Left forelimb (tissue), 1 donor: ENCODE measurements around the gene RAB1A.
"Not testable (repeated sequence)": the region's sequence is repeated elsewhere in the genome, so short reads cannot be mapped to it uniquely, and the experiment has no call there.

Source experiments
- DNase-seq: peaks from one replicate; pipeline ENCODE4 v3.0.0-alpha.2; 2018; ENCODE audit warnings: low spot score

The RAB1A gene

DNA sequence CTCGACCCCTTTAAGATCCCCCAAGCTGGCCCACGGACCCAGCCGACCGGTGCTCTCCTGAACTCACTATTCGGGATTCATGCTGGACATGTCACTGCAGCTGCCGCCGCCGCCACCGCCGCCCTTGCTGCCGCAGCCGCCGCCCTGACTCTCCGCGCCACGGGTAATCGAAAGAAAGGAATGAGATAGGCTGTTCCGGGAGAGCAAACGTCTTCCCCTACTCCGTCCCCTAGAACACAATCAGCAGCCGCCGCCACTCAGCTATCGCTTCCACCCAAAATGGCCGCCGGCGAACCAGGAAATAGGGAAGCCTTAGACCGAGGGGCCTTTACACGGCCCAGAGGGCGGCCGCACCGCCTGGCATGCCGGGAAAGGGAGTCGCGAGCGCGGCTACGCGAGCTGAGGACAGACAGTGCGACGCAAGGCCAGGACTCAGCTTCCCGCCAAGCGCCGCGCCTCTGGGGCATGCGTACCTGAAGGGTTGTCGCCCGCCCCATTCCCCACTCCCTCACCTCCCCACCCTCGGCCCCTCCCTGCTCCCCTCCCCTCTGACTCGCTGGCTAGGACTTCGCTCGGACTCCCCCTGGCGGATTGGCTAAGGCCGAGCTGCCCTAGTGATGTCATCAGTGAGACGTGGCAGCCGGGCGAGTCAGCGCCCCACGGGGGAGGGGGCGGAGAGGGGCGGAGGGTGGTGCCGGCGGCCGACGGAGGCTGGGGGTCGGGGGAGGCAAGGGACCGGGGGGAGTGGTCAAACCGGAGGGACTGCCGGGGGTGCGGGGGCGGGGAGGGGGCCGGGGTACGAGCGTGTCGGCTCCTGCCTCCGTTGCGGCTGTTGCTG, at the start of gene RAB1A:
RAB1A (minus strand) TSS at position 281 of the 838 bp plus-strand sequence; CDS start at position 90, 191 bp downstream.
- DNase-seq = peak; percentile 99

GRCh38 chr2:65177751-65178442, 48.0 kb upstream of the RAB1A start:
- DNase-seq = no peak

- DNase-seq = no peak
Observed at GRCh38 chr2:65175894-65176530, 46.1 kb upstream of the RAB1A start.

- not testable (repeated sequence) for DNase-seq
Observed at GRCh38 chr2:65174031-65174430, 44.1 kb upstream of the RAB1A start.

DNA sequence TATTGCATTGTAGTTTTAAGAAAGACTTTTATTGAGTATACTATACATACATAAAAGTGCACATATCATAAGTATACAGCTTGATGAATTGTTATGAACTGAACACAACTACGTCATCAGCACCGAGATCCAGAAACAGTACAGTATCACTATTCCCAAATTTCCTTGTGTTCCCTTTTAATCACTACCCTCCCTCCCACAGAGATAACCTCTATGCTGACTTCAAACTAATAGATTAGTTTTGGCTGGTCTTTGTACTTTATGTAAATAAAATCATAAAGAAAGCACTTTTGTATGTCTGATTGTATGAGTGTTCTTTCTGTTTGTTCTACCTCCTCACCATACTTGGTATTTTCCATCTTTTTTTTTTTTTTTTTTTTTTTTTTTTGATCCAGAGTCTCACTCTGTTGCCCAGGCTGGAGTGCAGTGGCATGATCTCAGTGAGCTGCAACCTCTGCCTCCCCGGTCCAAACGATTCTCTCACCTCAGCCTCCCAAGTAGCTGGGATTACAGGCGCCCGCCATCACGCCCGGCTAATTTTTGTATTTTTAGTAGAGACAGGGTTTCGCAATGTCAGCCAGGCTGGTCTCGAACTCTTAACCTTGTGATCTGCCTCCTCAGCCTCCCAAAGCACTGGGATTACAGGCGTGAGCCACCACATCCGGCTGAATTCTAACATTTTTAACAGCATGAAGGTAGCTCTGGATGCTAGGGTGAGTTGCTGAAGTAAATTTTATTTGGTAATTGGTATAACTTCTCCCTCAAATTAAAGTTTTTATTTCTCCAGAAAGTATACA, 43.3 kb upstream of the RAB1A start:
- no peak for DNase-seq

DNA sequence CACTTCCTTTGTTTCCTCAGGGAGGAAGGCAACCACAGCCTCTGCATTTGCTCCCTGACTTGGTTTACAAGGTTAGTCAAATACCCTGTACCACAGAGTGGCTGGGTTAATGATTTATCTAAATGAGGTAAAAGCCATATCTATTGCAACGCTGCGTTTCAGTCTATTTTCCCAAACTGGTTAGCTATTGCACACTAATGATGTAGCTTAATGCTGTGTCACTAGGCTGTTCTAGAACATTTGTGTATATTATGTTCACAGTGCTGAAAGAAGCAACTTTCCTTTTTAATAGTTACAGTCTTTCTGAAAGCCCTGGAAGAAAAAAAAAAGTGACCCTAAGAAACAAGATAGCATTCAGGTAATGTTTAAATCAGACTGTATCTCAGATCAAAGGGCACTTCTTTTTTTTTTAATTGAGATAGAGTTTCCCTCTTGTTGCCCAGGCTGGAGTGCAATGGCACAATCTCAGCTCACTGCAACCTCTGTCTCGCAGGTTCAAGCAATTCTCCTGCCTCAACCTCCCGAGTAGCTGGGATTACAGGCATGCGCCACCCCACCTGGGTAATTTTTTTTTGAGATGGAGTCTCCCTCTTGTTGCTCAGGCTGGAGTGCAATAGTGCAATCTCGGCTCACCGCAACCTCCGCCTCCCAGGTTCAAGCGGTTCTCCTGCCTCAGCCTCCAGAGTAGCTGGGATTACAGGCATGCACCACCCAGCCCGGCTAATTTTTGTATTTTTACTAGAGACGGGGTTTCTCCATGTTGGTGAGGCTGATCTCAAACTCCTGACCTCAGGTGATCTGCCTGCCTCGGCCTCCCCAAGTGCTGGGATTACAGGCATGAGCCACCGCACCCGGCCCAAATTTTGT, 40.9 kb upstream of the RAB1A start:
- DNase-seq = not testable (repeated sequence)

DNA sequence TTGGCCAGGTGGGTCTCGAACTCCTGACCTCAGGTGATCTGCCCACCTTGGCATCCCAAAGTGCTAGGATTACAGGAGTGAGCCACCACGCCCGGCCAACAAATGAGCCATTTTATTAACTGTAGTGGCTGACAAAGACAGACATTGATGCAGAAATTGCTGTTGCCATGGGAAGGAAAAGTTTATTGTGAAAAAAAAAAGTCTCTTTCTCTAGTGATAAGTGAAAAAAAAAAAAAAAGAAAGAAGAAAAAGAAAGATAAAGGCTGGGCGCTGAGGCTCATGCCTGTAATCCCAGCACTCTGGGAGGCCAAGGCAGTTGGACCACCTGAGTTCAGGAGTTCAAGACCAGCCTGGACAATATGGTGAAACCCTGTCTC, 39.8 kb upstream of the RAB1A start:
- DNase-seq = no peak

DNA sequence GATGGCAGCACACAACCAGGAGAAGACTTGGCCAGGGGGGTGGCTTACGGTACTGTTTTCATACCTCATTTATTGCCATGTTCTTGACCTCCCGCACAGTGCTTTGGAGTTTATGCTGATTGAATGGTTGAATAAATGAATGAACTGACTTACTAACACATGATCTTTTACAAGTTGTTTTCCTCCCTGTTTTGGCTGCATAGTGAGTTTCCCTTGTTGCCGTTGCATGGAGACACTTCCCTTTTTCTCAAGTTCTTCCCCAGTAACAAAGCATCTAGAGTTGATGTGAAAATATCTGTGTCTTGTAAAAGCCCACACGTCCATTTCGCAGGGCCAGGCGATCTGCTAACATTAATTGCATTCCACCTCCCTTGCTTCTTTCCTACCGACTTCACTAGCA, 35.7 kb upstream of the RAB1A start:
- DNase-seq = no peak

GRCh38 chr2:65164426-65164891, 34.6 kb upstream of the RAB1A start:
- DNase-seq = no peak

GRCh38 chr2:65161551-65162100, 31.7 kb upstream of the RAB1A start:
- DNase-seq = no peak

DNA sequence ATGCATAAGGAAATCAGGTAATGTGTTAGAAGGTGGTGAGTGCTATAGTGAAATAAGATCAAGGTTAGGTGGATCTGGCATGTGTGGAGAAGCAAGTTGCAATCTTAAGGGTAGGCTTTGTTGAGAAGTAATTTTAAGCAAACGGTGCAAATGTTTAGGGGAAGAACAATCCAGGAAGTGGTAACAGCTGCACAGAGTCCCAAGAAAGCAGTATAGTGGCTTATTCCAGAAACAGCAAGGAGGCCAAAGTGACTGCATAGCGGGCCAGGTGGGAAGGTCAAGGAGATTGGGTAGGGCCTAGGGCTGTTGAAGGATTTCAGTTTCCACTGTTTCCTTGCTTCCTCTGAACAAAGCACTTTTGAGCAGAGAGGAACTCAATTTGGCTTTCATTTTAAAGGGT, 30.0 kb upstream of the RAB1A start:
- DNase-seq = no peak

GRCh38 chr2:65159261-65159660, 29.4 kb upstream of the RAB1A start:
- DNase-seq = no peak

DNA sequence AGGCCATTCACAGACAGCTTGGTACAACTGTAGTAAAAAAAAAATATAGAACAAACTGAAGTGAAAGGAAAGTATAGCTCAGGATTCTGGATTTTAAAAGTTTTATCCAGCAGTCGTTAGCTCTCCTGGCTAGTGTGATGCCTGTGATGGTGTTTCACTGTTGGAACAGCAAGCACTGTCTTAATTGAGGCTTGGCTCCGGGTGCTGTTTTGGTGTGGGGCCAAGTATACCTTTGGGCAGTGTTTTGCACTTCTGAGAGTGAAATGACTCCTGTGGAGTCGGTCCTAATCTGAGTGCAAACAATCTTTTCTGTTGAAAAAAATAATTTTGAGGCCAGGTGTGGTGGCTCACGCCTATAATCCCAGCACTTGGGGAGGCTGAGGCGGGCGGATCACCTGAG, 28.7 kb upstream of the RAB1A start:
- no peak for DNase-seq

DNA sequence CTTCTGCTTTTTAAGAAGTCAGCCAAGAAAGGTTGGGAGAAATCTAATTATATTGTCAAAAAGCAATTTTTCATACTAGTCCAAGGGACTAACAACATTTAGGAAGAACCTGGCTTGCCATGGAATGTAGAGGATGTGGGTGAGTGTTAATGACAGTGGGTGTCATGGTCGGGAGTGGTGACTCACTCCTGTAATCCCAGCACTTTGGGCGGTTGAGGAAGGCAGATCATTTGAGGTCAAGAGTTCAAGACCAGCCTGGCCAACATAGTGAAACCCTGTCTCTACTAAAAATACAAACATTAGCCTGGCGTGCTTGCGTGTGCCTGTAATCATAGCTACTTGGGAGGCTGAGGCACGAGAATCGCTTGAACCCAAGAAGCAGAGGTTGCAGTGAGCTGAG, 27.9 kb upstream of the RAB1A start:
- DNase-seq = not testable (repeated sequence)

- DNase-seq = no peak
Observed at GRCh38 chr2:65156041-65156440, 26.1 kb upstream of the RAB1A start.

DNA sequence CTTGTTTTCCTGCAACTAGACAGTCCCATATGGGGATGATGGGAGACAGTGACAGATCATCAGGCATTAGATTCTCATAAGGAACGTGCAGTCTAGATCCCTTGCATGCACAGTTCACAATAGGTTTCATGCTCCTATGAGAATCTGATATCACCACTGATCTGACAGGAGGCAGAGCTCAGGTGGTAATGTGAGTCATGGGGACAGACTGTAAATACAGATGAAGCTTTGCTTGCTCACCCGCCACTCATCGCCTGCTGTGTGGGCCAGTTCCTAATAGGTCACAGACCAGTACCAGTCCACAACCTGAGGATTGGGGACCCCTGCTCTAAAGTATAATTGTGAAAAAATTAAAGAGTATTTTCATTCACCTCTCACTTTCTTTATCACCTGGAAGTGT, 23.6 kb upstream of the RAB1A start:
- no peak for DNase-seq

- no peak for DNase-seq
Observed at GRCh38 chr2:65146078-65146477, 16.2 kb upstream of the RAB1A start.

DNA sequence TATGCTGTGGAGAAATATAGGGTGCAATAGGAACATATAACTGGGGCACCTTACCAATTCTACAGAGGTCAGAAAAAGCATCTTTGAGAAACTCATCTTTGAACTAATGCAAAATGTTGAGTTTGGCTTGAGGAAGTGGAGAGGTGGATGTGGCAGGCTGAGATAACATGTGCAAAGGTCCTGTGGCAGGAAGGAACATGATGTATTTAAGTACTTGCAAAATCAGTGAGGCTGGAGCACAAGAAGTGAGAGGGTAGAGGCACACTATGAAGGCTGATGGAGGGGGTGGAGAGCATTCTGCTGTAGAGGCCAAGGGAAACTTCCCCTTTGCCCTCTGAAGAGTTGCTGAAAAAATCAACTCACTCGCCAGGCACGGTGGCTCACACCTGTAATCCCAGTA, 14.7 kb upstream of the RAB1A start:
- no peak for DNase-seq

DNA sequence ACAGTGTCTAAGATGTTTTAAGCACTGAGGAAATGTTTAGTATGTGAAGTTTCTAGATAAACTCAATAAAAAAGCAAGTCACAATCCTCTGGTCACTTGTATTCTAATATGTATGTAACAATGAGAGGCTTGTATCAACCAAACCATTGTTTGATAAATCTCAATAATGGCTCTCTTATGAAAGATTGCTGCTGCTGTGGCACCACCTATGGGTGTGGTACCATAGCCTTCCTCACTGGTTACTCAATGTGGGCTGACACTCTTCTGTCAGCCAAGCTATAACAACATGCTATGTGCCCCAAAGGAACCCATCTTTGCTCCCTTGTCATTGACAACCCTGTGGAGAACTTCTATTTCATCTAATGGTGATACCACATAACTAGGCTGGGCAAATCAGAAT, 12.6 kb upstream of the RAB1A start:
- no peak for DNase-seq

- no peak for DNase-seq
Observed at GRCh38 chr2:65137197-65137775, 7.4 kb upstream of the RAB1A start.
